ENCODE results near the gene STIMATE.

The STIMATE gene

GRCh38 chr3:52838561-52839267 lies 58.6 kb downstream of the STIMATE start:
- DNase-seq: no peak

- DNase-seq: no peak
Measured at GRCh38 chr3:52836986-52837385, 60.4 kb downstream of the STIMATE start.

DNA sequence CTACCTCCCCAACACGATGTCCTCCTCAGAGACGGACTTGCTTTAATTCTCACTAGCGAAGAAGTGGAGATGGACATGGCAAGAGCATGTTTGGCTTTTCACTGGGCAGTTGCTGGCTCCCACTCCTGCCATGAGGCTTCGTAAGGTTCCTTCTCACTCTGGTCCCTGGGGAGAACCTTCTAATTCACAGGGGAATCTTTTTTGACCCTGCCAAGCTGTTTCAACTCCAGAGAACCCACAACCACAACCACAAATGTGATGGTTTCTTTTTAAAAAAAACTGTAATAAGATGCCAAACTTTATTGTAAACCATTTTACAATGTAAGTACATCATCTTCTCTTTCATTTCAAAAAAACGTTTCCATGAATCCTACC lies 60.9 kb downstream of the STIMATE start:
- no peak for DNase-seq

- DNase-seq: no peak
Measured at GRCh38 chr3:52835766-52836470, 61.4 kb downstream of the STIMATE start.

DNA sequence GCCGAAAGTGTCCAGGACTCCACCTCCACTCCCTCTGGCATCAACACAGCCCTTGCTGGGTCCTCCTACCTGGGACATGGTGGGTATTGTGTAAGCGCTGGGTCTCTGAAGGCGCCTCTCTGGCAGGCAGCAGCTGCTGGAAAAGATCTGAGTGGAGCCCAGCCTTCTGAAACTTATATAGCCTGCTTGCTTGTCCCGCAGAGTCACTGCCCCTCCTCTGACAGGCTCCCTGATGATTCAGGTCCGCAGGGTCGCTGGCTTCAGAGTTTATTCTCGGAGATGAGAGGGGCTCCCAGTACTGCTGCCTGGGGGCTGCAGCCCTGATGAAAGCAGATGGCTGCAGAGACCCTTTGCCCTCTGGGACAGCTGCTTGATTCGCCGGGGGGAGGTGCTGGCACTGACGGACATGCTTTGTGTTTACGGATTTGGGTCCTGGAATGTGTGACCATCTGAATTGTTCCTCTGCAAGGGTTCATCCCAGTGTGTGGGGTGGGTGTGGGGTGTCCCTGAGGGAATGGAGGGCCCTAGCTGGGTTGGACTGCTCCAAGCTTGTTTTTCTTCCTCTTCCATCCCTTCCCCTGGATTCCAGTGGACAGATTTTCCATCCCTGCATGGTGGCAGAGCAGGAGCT lies 62.4 kb downstream of the STIMATE start, which contains the start of gene MUSTN1:
MUSTN1 (minus strand) TSS at position 149 of the 631 bp plus-strand sequence; CDS start at position 78, 71 bp downstream.
- no peak for DNase-seq

DNA sequence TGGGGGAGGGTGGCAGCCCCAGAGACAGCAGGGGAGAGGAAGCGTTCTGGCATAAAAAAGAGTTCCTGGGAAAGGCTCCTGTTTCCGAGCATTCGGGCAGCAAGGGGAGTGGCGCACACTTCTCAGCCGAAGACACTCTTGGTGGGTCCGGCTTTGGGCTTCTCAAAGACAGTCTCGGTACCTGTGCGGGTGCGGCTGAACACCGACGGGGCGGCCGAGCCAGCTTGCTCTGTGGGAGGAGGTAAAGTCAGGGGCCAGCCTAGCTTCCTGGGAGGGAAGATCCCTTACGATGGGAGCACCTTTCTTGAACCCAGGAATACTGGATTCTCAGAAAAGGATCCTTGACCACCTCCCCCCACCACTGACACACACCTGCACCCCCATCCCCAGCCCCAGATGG lies 64.1 kb downstream of the STIMATE start:
- DNase-seq: no peak

DNA sequence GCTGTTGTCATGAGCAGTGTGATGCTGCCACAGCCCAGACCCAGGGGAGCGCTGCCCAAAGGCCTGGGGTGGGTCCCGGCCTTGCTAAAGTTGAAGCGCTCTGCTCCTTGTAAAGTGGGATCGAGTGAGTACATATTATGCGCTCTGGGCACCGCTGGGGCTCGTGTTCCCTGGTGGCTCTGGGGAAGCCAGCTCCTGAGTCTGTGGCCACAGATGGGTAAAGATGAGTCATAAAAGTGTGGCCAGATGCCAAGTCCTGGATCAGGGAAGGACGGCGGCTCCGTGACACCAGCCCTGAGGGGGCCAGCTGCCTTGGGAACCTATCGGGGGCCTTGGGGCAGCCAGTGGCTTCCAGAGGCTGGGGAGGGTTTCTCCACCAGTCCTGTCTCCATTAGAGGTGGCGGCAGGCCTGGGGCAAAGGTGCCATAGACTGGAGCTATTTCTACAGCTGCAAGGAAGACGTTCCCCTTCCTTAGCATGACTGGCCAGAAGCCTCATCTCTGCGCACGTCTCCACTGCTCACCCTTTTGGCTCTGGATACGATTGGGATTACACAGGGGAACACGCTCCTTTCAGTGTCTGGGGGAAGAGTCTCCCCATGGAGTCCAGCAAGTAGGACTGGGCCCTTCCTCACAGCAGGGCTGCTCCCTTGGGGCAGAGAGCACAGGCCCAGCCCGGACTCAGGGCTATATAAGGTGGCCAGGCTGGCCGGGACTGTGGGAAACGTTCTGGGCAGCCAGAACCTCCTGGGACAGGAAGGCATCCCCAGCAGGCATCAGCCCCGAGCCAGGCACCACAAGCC lies 65.6 kb downstream of the STIMATE start:
- DNase-seq: peak; percentile 66

DNA sequence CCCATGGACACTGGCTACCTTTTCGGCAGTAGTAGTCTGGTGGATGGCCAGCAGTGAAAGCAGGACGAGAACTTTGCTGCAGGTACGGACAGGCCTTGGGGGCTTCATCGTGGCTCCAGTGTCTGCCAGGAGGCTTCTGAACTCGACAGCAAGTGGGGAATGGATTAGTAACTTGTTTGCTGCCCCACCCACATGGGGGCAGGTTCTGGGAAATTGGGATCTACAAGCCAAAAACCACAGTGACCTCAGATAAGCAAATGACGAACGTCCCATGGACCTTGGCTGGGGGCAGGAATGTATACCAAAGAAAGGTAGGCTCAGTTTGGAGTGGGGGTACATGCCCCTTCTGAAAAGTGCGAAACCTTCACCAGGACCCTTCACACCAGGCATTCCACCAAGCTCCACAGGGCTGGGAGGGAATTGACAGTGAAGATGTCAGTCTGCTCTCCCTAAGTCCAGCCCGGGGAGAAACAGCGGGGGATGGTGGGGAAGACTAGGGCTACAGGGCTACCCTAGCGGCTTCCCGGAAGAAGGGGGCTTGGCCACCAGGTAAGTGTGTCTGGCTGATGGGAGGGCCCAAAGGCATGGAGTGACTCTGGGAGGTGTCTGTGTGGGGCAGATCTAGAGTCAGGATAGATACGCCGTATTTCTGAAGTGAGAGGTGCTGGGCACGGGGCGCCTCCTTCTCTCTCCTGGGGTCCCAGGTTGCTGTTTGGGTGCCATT lies 66.7 kb downstream of the STIMATE start, which contains the start of gene ITIH4:
ITIH4 (minus strand) TSS at position 138 of the 724 bp plus-strand sequence; CDS start at position 108, 30 bp downstream.
- no peak for DNase-seq

DNA sequence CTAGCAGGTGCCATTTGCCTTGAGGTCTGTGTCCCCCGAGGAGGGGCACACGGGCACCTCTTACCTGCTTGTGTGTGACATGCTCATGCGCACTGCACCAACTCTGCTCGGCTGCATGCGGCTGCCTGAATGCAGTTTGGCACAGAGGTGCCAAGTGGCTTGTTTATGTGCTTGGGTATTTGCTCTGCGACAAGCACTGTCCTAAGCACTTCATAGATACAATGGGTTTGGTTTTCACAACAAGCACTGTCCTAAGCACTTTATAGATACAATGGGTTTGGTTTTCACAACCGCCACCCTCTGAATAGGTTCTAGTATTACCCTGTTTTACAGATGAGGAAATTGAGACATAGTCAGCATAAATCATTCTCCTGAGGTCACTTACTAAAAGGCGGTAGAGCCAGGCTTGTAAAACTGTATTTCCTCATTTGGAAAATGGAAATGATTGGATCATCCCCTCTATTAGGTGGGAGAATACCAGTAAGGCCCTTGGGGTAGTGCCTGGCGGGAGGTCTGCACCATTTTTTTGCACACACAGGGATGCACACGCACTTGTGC lies 67.4 kb downstream of the STIMATE start:
- peak; percentile 42 for DNase-seq

- no peak for DNase-seq
Measured at GRCh38 chr3:52829482-52829881, 67.9 kb downstream of the STIMATE start.

- DNase-seq: no peak
Measured at GRCh38 chr3:52827866-52828376, 69.4 kb downstream of the STIMATE start.

DNA sequence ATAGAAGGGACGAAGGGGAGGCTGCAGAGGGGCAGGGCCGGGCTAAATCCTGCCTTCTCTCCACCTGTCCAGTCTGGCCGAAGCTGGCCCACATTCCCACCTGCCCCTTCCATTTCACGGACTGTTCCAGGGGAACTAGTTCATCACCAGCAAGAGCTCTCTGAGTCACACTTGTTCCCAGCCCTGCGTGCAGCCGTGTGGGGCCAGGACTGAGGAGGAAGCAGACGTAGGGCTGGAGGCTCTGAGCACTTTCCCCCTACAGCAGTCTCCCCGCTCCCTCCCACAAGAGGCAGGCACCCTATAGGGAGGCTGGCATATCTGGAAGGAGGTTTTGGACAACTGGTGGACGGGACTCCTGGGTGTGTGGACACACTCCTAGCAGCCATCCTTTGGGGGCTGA lies 69.9 kb downstream of the STIMATE start:
- no peak for DNase-seq

DNA sequence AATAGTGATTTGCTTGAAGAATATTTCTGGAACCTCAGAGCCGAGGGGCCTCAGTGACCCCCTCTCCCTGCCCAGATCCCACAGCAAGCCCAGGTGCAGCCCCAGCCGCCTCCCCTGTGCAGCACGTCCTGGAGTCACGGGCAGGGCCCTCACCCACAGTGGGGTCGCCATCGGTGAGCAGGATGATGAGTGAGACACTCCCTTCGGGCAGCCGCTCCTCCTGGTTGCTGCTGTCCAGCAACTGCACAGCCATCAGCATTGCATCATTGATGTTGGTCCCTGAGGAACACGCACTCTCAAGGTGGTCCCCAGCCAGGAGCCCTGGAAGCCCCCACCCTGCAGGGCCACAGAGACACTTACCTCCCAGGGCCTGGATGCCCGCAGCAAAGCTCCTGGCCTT lies 73.3 kb downstream of the STIMATE start:
- DNase-seq: no peak

GRCh38 chr3:52822363-52822762 lies 75.0 kb downstream of the STIMATE start:
- no peak for DNase-seq

GRCh38 chr3:52820736-52821135 lies 76.6 kb downstream of the STIMATE start:
- DNase-seq: peak; percentile 10

DNA sequence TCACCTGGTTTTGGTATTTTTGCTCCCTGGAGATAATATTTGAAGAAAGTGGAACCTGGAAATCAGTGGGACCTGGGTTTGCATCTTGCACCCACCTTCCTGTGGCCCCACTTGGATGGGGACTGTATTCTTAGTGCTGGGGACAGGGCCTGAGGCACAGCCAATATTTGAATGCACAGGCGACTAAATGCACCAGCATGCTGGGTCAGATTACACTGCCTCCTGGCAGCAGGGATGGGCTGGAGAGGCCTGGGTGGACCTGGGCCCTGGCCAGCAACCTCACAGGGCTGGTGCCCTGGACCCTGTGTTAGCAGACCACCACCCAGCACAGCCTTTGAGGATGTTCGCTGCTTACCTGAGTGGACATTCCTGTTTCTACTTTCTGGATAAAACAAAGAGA lies 77.4 kb downstream of the STIMATE start:
- DNase-seq: no peak

GRCh38 chr3:52817860-52818259 lies 79.5 kb downstream of the STIMATE start:
- DNase-seq: no peak

DNA sequence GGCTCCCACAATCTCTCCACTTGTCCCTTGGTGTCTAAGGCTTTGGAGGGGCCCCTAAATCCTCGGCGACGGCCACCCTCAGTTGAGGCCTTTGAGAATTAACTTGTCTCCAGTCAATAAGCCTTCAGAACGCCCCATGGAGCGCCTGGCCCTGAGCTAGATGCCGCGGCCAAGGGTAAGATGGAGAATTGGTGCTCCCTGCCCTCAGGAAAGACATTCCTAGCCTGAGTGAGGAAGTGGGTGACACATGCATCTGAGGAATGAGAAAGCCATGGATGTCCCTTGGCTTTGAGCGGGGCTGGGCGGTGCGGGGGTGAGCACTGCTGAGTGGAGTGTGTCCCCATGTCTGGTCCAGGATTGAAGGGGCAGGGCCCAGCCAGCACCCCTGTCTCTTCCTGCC lies 80.1 kb downstream of the STIMATE start:
- DNase-seq: no peak

- no peak for DNase-seq
Measured at GRCh38 chr3:52816654-52817053, 80.7 kb downstream of the STIMATE start.

- no peak for DNase-seq
Measured at GRCh38 chr3:52816199-52816598, 81.1 kb downstream of the STIMATE start.

- DNase-seq: no peak
Measured at GRCh38 chr3:52813810-52814209, 83.5 kb downstream of the STIMATE start.
